ENCODE measurements around the gene NAALADL2.

GRCh38 chr3:175208326-175208725 lies 349.2 kb downstream of the NAALADL2 start:
- TF ChIP-seq, protein P1, sequence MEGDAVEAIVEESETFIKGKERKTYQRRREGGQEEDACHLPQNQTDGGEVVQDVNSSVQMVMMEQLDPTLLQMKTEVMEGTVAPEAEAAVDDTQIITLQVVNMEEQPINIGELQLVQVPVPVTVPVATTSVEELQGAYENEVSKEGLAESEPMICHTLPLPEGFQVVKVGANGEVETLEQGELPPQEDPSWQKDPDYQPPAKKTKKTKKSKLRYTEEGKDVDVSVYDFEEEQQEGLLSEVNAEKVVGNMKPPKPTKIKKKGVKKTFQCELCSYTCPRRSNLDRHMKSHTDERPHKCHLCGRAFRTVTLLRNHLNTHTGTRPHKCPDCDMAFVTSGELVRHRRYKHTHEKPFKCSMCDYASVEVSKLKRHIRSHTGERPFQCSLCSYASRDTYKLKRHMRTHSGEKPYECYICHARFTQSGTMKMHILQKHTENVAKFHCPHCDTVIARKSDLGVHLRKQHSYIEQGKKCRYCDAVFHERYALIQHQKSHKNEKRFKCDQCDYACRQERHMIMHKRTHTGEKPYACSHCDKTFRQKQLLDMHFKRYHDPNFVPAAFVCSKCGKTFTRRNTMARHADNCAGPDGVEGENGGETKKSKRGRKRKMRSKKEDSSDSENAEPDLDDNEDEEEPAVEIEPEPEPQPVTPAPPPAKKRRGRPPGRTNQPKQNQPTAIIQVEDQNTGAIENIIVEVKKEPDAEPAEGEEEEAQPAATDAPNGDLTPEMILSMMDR (IDR thresholded peaks at IDR 0.05): no peak
- no peak for TF ChIP-seq POLR2A (IDR thresholded peaks at IDR 0.05)

Measured in body of pancreas (tissue), 4 donors.